Psoas muscle (tissue), 8 donors: ENCODE measurements around the gene FMOD. TPM values are rescaled to one million over a fixed set of nuclear protein-coding genes. Genes with fewer than 3 reads are reported as not detected.

Source experiments
- ATAC-seq, 4 donors: fragments of 200-7000 bp; cut with Tn5 transposase; one replicate each; pipeline ENCODE4 v1.9.1; 2020; ENCODE audit warnings: moderate library complexity in 3 of 4, mild to moderate bottlenecking in 2 of 4
- DNase-seq, 2 donors: peaks; one replicate each; pipeline ENCODE4 v3.0.0-alpha.2; 2020
- H3K27ac ChIP-seq: fragments of 200-600 bp; one replicate; pipeline ENCODE4 v1.8.0; 2022
- H3K27me3 ChIP-seq, 3 donors: fragments of 200-600 bp in 1 of 3; one replicate each; pipeline versions ENCODE4 v1.6.1 to v1.8.0; 2013 to 2022; ENCODE audit warnings: low read length in 2 of 3, mild to moderate bottlenecking in 2 of 3, moderate library complexity in 1 of 3; ENCODE audit not compliant: insufficient read depth in 3 of 3
- H3K36me3 ChIP-seq, 2 donors: fragments of 200-600 bp in 1 of 2; one replicate each; pipeline versions ENCODE4 v1.6.1 to v1.8.0; 2013 to 2022; ENCODE audit warnings: low read depth in 1 of 2, mild to moderate bottlenecking in 1 of 2, moderate library complexity in 1 of 2; ENCODE audit not compliant: insufficient read depth in 1 of 2
- H3K4me1 ChIP-seq: fragments of 200-600 bp; one replicate; pipeline ENCODE4 v1.8.0; 2022
- H3K4me3 ChIP-seq: fragments of 200-600 bp; one replicate; pipeline ENCODE4 v1.8.0; 2022; ENCODE audit warnings: mild to moderate bottlenecking
- H3K9me3 ChIP-seq: fragments of 200-600 bp; one replicate; pipeline ENCODE4 v1.8.0; 2022
- CTCF ChIP-seq: fragments of 200-600 bp; IDR thresholded peaks from one replicate; pipeline ENCODE4 v1.8.0; 2022; ENCODE audit warnings: antibody characterized with exemption
- WGBS, 3 donors: extraction: QIAGEN DNeasy Blood & Tissue Kit; methylation state at CpG; one replicate each; pipeline versions ENCODE4 v1.1.6 to v1.1.7; 2013; 5-methylcytosine and 5-hydroxymethylcytosine counted together
- intact Hi-C, 2 donors: fragments of 100-400 bp; cut with DNase I; formaldehyde crosslinking; loops; one replicate each; pipeline versions ENCODE4 v1.11.0 to v1.14.2; 2022
- polyA plus RNA-seq, 3 donors: library from polyadenylated mRNA; stranded (reverse); fragments of 200-250 nt; gene quantifications; one replicate each; pipeline ENCODE4 v1.2.3, GENCODE V29; 2013
- total RNA-seq, 4 donors: library from RNA; stranded (reverse); fragmentation: NEBNext Ultra II Directional in 2 of 4; extraction: Animal tissue kit (Norgen Biotek cat#: 25700) in 2 of 4; gene quantifications; one replicate each; pipeline versions ENCODE4 v1.2.1 to v1.2.4, GENCODE V29; 2021 to 2023
- donor health status: healthy with polysubstance abuse.
- donor health status: DM: no; HTN: no; CAD: no; lungs with moderate emphysema.
- donor health status: Bipolar disorder and iron deficiency.
- donor health status: healthy.
- donor health status: DM: yes; HTN: yes; CAD: no.
- donor health status: DM: no; HTN: no; CAD: no.
- donor health status: DM: no; HTN: no; CAD: no.
- donor health status: DM: yes; HTN: yes; CAD: no.

FMOD gene
- total and polyA plus RNA-seq, 7 donors = 3.0 to 9.6 (median 4.6) TPM

- Histone ChIP-seq H3K9me3 (no peaks in the 10 kb centered on the region), H3K36me3 (no peaks in the 10 kb centered on the region), H3K4me1 (peaks cover 11% of the 10 kb centered on the region), H3K27me3 (no peaks in the 10 kb centered on the region), H3K27ac (peak overlapping the region; percentile 27), H3K4me3 (no peak overlapping the region)
- no peak for TF ChIP-seq CTCF
- DNase-seq = no peak
- ATAC-seq = peak in 3 of 4 donors; percentile 18 to 52 (median 41)
- WGBS, 3 donors = 5 to 40% (median 10%) methylated on average over 1 of the region's 1 CpG
- intact Hi-C loops = no loop called here
These were observed 14.8 kb downstream of the FMOD start for GRCh38 chr1:203336097-203336496.

GRCh38 chr1:203335503-203335902 is 15.4 kb downstream of the FMOD start:
- no peak for TF ChIP-seq CTCF
- peak overlapping the region; percentile 27 for H3K27ac ChIP-seq
- H3K9me3 ChIP-seq = no peaks in the 10 kb centered on the region
- DNase-seq (no peak), ATAC-seq (peak in 3 of 4 donors; percentile 40 to 65 (median 59))
- peaks cover 11% of the 10 kb centered on the region for H3K4me1 ChIP-seq
- H3K4me3 ChIP-seq = no peak overlapping the region
- WGBS, 3 donors = 62 to 77% (median 66%) methylated on average over 4 of the region's 4 CpGs
- no peaks in the 10 kb centered on the region for H3K36me3 ChIP-seq
- H3K27me3 ChIP-seq = no peaks in the 10 kb centered on the region
- intact Hi-C loops = loop anchor here in 1 of 2 donors (2.0 kb wide), 1 partner anchor 63 kb away; no protein-coding TSS in a partner anchor

- no peak for DNase-seq
- no peaks in the 10 kb centered on the region for H3K9me3 ChIP-seq
- no peak for ATAC-seq
- no peaks in the 10 kb centered on the region for H3K27me3 ChIP-seq
- no peak overlapping the region for H3K4me3 ChIP-seq
- no peak overlapping the region for H3K27ac ChIP-seq
- TF ChIP-seq CTCF = no peak
- H3K36me3 ChIP-seq = no peaks in the 10 kb centered on the region
- 27 to 54% (median 30%) methylated on average over 1 of the region's 1 CpG for WGBS, 3 donors
- peaks cover 18% of the 10 kb centered on the region for H3K4me1 ChIP-seq
- intact Hi-C loops = no loop called here
These were observed 19.7 kb downstream of the FMOD start for GRCh38 chr1:203331224-203331623.

GRCh38 chr1:203328714-203329122 is 22.2 kb downstream of the FMOD start:
- WGBS, 3 donors = 68 to 75% (median 70%) methylated on average over 7 of the region's 7 CpGs
- H3K27ac ChIP-seq = peak overlapping the region; percentile 9
- no peaks in the 10 kb centered on the region for H3K27me3 ChIP-seq
- no peak for DNase-seq
- no peaks in the 10 kb centered on the region for H3K9me3 ChIP-seq
- no peak for TF ChIP-seq CTCF
- peaks cover 24% of the 10 kb centered on the region for H3K4me1 ChIP-seq
- H3K36me3 ChIP-seq = no peaks in the 10 kb centered on the region
- intact Hi-C loops = no loop called here
- H3K4me3 ChIP-seq = no peak overlapping the region
- ATAC-seq = no peak
